ENCODE data around the gene SLC38A2.
"Not testable (repeated sequence)": the region's sequence is repeated elsewhere in the genome, so short reads cannot be mapped to it uniquely, and the experiment has no call there.

The SLC38A2 gene

GRCh38 chr12:46372544-46373300 lies at the start of gene SLC38A2:
Gene SLC38A2 (minus strand): TSS chr12:46372773. CDS start chr12:46371293, 1,480 bp downstream.
- DNase-seq = peak; percentile 94

- no peak for DNase-seq
Observed at GRCh38 chr12:46419675-46420074, 47.1 kb upstream of the SLC38A2 start.

- no peak for DNase-seq
Observed at GRCh38 chr12:46415552-46415951, 43.0 kb upstream of the SLC38A2 start.

GRCh38 chr12:46414591-46415268 lies 42.2 kb upstream of the SLC38A2 start:
- DNase-seq = no peak

- DNase-seq = no peak
Observed at GRCh38 chr12:46413368-46413767, 40.8 kb upstream of the SLC38A2 start.

GRCh38 chr12:46412857-46413256 lies 40.3 kb upstream of the SLC38A2 start:
- no peak for DNase-seq

- DNase-seq = no peak
Observed at GRCh38 chr12:46410495-46410894, 37.9 kb upstream of the SLC38A2 start.

- no peak for DNase-seq
Observed at GRCh38 chr12:46409974-46410373, 37.4 kb upstream of the SLC38A2 start.

GRCh38 chr12:46409342-46409741 lies 36.8 kb upstream of the SLC38A2 start:
- no peak for DNase-seq

- DNase-seq = no peak
Observed at GRCh38 chr12:46408441-46408840, 35.9 kb upstream of the SLC38A2 start.

- no peak for DNase-seq
Observed at GRCh38 chr12:46407361-46407760, 34.8 kb upstream of the SLC38A2 start.

- DNase-seq = no peak
Observed at GRCh38 chr12:46406352-46407027, 33.9 kb upstream of the SLC38A2 start.

- no peak for DNase-seq
Observed at GRCh38 chr12:46404733-46405132, 32.2 kb upstream of the SLC38A2 start.

- DNase-seq = peak; percentile 78
Observed at GRCh38 chr12:46404225-46404631, 31.7 kb upstream of the SLC38A2 start.

GRCh38 chr12:46403719-46404070 lies 31.1 kb upstream of the SLC38A2 start:
- no peak for DNase-seq

- DNase-seq = peak; percentile 53
Observed at GRCh38 chr12:46402941-46403718, 30.6 kb upstream of the SLC38A2 start.

GRCh38 chr12:46402451-46402850 lies 29.9 kb upstream of the SLC38A2 start:
- DNase-seq = peak; percentile 90

- DNase-seq = peak; percentile 44
Observed at GRCh38 chr12:46401662-46402061, 29.1 kb upstream of the SLC38A2 start.

GRCh38 chr12:46400406-46400805 lies 27.8 kb upstream of the SLC38A2 start:
- DNase-seq = peak; percentile 67

- DNase-seq = not testable (repeated sequence)
Observed at GRCh38 chr12:46399461-46400248, 27.1 kb upstream of the SLC38A2 start.

GRCh38 chr12:46396826-46397225 lies 24.3 kb upstream of the SLC38A2 start:
- DNase-seq = no peak

GRCh38 chr12:46395388-46395787 lies 22.8 kb upstream of the SLC38A2 start:
- DNase-seq = no peak
